ENCODE results near the gene SEMA4F.

The SEMA4F gene

GRCh38 chr2:74693668-74694067 lies 39.6 kb downstream of the SEMA4F start:
- DNase-seq (ENCODE audit: low read depth): no peak
- no peak for TF ChIP-seq CTCF (IDR thresholded peaks at IDR 0.05; ENCODE audit: insufficient read depth, low read depth, low read length, missing control alignments)
- no peak overlapping the region for H3K4me3 ChIP-seq (ENCODE audit: low read depth, low read length)

GRCh38 chr2:74694281-74694680 lies 40.2 kb downstream of the SEMA4F start:
- no peak for DNase-seq (ENCODE audit: low read depth)
- no peak for TF ChIP-seq CTCF (IDR thresholded peaks at IDR 0.05; ENCODE audit: insufficient read depth, low read depth, low read length, missing control alignments)
- no peak overlapping the region for H3K4me3 ChIP-seq (ENCODE audit: low read depth, low read length)

GRCh38 chr2:74695663-74696062 lies 41.6 kb downstream of the SEMA4F start:
- DNase-seq (ENCODE audit: low read depth): no peak
- TF ChIP-seq CTCF (IDR thresholded peaks at IDR 0.05; ENCODE audit: insufficient read depth, low read depth, low read length, missing control alignments): no peak
- H3K4me3 ChIP-seq (ENCODE audit: low read depth, low read length): no peak overlapping the region

- no peak overlapping the region for H3K4me3 ChIP-seq (ENCODE audit: low read depth, low read length)
- TF ChIP-seq CTCF (IDR thresholded peaks at IDR 0.05; ENCODE audit: insufficient read depth, low read depth, low read length, missing control alignments): no peak
- no peak for DNase-seq (ENCODE audit: low read depth)
Observed at GRCh38 chr2:74696829-74697228, 42.8 kb downstream of the SEMA4F start.

- H3K4me3 ChIP-seq (ENCODE audit: low read depth, low read length): no peak overlapping the region
- DNase-seq (ENCODE audit: low read depth): peak; percentile 32
- no peak for TF ChIP-seq CTCF (IDR thresholded peaks at IDR 0.05; ENCODE audit: insufficient read depth, low read depth, low read length, missing control alignments)
Observed at GRCh38 chr2:74700643-74701372, 46.8 kb downstream of the SEMA4F start.

GRCh38 chr2:74702001-74702715 lies 48.1 kb downstream of the SEMA4F start:
- TF ChIP-seq CTCF (IDR thresholded peaks at IDR 0.05; ENCODE audit: insufficient read depth, low read depth, low read length, missing control alignments): no peak
- H3K4me3 ChIP-seq (ENCODE audit: low read depth, low read length): no peak overlapping the region
- no peak for DNase-seq (ENCODE audit: low read depth)

Data from GM12865 (cell line).